Measurements from ENCODE around the gene CCDC85C.

DNA sequence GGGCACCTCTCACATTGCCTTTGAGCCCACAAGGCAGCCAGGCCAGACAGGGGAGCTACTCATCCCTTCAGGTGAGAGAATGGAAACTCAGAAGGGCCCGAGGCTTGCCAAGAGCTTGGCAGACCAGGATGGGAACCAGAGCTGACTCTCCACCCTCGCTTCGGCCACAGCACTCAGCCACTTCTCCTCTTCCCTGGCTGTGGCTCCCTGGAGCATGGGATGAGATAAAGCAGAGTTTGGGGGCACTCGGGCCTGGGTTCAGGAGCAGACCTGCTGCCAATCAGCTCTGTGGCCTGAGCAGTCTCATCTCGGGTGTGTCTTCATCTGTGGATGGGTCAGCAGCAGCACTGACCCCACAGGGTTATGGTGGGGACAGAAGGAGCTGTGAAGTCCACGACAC is 20.0 kb upstream of the CCDC85C start:
- no peak for TF ChIP-seq EGR1 (IDR thresholded peaks at IDR 0.05)
- TF ChIP-seq, protein P1, sequence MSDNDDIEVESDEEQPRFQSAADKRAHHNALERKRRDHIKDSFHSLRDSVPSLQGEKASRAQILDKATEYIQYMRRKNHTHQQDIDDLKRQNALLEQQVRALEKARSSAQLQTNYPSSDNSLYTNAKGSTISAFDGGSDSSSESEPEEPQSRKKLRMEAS (IDR thresholded peaks at IDR 0.05) = no peak
- TF ChIP-seq CREB1 (IDR thresholded peaks at IDR 0.05; ENCODE audit: low read depth) = no peak
- TF ChIP-seq, protein P2, sequence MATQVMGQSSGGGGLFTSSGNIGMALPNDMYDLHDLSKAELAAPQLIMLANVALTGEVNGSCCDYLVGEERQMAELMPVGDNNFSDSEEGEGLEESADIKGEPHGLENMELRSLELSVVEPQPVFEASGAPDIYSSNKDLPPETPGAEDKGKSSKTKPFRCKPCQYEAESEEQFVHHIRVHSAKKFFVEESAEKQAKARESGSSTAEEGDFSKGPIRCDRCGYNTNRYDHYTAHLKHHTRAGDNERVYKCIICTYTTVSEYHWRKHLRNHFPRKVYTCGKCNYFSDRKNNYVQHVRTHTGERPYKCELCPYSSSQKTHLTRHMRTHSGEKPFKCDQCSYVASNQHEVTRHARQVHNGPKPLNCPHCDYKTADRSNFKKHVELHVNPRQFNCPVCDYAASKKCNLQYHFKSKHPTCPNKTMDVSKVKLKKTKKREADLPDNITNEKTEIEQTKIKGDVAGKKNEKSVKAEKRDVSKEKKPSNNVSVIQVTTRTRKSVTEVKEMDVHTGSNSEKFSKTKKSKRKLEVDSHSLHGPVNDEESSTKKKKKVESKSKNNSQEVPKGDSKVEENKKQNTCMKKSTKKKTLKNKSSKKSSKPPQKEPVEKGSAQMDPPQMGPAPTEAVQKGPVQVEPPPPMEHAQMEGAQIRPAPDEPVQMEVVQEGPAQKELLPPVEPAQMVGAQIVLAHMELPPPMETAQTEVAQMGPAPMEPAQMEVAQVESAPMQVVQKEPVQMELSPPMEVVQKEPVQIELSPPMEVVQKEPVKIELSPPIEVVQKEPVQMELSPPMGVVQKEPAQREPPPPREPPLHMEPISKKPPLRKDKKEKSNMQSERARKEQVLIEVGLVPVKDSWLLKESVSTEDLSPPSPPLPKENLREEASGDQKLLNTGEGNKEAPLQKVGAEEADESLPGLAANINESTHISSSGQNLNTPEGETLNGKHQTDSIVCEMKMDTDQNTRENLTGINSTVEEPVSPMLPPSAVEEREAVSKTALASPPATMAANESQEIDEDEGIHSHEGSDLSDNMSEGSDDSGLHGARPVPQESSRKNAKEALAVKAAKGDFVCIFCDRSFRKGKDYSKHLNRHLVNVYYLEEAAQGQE (IDR thresholded peaks at IDR 0.05; ENCODE audit: low read depth) = no peak
- TF ChIP-seq ZBTB7A (IDR thresholded peaks at IDR 0.05; ENCODE audit: low read depth) = no peak
- TF ChIP-seq EP300 (IDR thresholded peaks at IDR 0.05; ENCODE audit: borderline replicate concordance) = no peak
- TF ChIP-seq RAD21 (IDR thresholded peaks at IDR 0.05; ENCODE audit: low read depth) = no peak
- TF ChIP-seq TCF12 (IDR thresholded peaks at IDR 0.05; ENCODE audit: low read depth) = no peak
- no peak for TF ChIP-seq CEBPB (IDR thresholded peaks at IDR 0.05)
- TF ChIP-seq, protein P3, sequence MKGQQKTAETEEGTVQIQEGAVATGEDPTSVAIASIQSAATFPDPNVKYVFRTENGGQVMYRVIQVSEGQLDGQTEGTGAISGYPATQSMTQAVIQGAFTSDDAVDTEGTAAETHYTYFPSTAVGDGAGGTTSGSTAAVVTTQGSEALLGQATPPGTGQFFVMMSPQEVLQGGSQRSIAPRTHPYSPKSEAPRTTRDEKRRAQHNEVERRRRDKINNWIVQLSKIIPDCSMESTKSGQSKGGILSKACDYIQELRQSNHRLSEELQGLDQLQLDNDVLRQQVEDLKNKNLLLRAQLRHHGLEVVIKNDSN (IDR thresholded peaks at IDR 0.05) = no peak
